ENCODE data around the gene SLC23A2.

The SLC23A2 gene

GRCh38 chr20:4837760-4838159, 163.6 kb downstream of the SLC23A2 start:
- DNase-seq = no peak

- no peak for DNase-seq
Measured at GRCh38 chr20:4836935-4837334, 164.4 kb downstream of the SLC23A2 start.

GRCh38 chr20:4836473-4836872, 164.8 kb downstream of the SLC23A2 start:
- DNase-seq = no peak

GRCh38 chr20:4835244-4836177, 165.8 kb downstream of the SLC23A2 start:
- peak; percentile 22 for DNase-seq

- DNase-seq = no peak
Measured at GRCh38 chr20:4833074-4833728, 168.1 kb downstream of the SLC23A2 start.

GRCh38 chr20:4832469-4832868, 168.8 kb downstream of the SLC23A2 start:
- DNase-seq = no peak

GRCh38 chr20:4830696-4831095, 170.6 kb downstream of the SLC23A2 start:
- no peak for DNase-seq

- DNase-seq = no peak
Measured at GRCh38 chr20:4830259-4830658, 171.1 kb downstream of the SLC23A2 start.

- DNase-seq = no peak
Measured at GRCh38 chr20:4829514-4830215, 171.6 kb downstream of the SLC23A2 start.

GRCh38 chr20:4828830-4829513, 172.3 kb downstream of the SLC23A2 start:
- DNase-seq = no peak

GRCh38 chr20:4821590-4821989, 179.7 kb downstream of the SLC23A2 start:
- no peak for DNase-seq

GRCh38 chr20:4820806-4821518, 180.3 kb downstream of the SLC23A2 start:
- DNase-seq = peak; percentile 87

GRCh38 chr20:4819901-4820300, 181.4 kb downstream of the SLC23A2 start:
- no peak for DNase-seq

GRCh38 chr20:4817230-4817671, 184.1 kb downstream of the SLC23A2 start:
- DNase-seq = no peak

- DNase-seq = no peak
Measured at GRCh38 chr20:4815628-4816027, 185.7 kb downstream of the SLC23A2 start.

GRCh38 chr20:4814696-4815252, 186.5 kb downstream of the SLC23A2 start:
- no peak for DNase-seq

- DNase-seq = no peak
Measured at GRCh38 chr20:4813863-4814695, 187.2 kb downstream of the SLC23A2 start.

GRCh38 chr20:4813076-4813862, 188.0 kb downstream of the SLC23A2 start:
- DNase-seq = no peak

- DNase-seq = no peak
Measured at GRCh38 chr20:4812641-4813075, 188.7 kb downstream of the SLC23A2 start.

- DNase-seq = no peak
Measured at GRCh38 chr20:4812216-4812615, 189.1 kb downstream of the SLC23A2 start.
